HG03520 (cell line): ENCODE results near the gene PAQR5.

ENCODE experiments used
- ATAC-seq: cut with Tn5 transposase; IDR thresholded peaks from one replicate; pipeline ENCODE4 v1.9.1; 2021; ENCODE audit warnings: mild to moderate bottlenecking, moderate library complexity; ENCODE audit not compliant: unreplicated experiment

The PAQR5 gene

GRCh38 chr15:69389426-69389825, 90.7 kb downstream of the PAQR5 start:
- no peak for ATAC-seq

DNA sequence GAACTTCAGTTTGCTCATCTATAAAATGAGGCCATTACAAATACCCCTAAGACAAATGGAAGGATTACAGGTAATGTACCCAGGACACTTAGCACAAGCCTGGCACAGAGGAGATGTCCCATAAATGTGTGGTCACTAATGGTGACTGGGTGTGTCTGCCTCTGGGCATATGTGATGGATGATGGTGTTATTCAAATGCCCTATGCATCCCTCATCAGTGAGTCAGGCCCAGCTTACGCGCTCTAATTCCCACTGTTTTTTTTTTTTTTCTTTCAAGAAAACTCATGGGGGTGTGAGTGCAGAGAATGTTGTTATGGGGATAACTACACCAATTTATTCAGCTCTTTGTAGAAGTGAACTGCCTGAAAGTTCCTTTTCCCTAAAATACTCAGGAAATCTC, 91.9 kb downstream of the PAQR5 start:
- no peak for ATAC-seq

DNA sequence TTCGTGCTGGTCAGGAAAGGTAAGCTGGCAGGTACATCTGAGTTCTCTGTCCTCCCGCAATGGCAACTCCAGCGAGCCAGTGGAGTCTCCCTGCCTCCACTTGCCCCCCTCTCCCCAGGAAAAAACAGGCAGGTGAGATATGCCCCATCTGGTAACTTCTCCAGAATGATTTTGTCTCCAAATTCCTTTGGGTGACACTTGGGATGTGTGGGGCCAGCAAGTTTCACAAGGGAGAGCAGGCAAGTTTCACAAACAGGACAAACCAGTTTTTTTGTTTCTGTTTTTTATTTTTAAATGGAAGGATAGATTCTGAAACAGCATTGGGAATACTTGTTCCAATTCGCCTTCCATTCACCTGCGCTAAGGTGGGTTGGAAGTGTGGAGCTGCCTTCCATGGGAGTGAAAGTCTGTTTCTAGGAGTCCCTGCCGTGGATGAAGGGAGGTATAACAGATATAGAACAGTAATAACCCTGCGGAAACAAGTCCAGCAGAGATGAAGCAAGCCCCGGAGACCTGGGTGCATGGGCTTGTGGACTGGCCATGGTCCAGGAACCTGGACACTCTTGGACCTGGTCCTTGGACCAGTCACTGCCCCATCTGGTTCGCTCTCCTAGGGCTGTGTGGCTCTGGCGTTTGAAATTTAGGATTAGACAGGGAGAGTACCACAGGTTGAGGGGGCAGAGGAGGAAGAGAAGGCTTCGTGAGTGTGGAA, 92.5 kb downstream of the PAQR5 start:
- ATAC-seq: no peak

DNA sequence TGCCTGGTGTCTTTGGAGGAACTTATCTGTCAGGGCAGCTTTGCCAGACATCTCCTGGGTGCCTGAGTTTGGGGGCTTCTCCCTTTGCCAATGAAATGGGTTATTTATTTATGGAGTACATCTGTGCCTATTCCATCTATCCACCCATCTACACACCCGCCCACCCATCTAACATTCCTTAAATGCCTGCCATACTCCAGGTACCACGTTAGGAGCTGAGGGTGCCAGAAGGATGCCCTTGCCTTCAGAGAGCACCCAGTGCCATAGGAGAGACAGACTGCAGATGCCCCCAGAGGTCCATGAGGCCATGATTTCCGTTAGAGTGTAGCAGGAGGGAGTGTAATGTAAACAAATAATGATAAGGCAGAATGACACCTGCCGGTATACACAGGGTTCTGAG, 93.6 kb downstream of the PAQR5 start:
- no peak for ATAC-seq

- no peak for ATAC-seq
Measured at GRCh38 chr15:69393831-69394491, 95.2 kb downstream of the PAQR5 start.

DNA sequence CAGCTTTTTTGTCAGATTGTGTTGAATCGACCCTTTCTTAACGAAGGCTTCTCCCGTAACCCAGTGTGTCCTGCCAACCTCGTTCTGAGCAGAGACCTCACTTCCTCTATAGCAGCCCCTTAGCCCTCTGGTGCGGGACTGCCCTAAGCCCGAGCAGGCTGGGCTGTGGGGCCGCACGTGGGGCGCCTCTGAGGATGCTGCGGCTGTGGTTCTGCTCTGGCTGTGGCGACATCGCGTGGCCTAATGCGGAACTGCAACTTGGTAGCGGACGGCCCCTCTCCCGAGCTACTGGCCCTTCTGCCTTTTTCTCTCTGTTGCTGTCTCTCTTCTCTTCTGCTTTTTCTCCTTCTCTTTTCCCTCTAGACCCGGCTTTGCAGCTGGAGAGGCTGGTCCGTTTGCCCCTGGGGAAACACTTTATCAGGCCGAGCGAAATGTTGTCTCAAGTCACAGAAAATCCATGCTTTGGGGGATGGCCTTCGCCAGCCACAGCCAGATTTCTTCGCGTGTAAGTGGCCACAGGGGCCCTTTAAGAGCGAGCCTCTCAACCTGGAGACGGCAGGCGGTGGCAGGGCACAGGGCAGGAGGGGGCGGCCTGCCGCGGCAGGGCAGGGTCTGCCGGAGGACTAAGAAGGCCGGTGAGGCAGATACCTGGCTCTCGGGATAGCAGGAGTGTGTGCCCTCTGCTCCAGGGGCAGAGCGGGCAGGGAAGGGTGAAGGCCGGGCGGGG, 96.0 kb downstream of the PAQR5 start:
- no peak for ATAC-seq

DNA sequence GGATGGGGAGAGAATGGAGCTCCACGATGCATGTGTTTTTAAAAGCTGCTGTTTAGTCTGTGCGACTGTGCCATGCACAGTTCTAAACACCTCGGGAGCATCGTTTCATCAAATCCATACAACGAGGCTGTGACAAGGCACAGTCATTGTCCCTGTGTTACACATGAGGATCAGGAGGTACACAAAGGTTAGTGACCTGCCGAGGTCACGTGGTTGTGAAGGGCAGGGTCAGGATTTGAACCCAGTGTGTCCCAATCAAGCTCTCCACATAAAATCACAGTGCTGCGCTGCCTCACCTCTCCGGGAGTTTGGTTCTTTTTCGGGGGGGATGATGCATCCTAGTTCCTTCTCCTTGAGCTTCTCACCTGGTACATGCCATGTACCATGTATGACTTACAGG, 96.7 kb downstream of the PAQR5 start:
- no peak for ATAC-seq

GRCh38 chr15:69395991-69396390, 97.3 kb downstream of the PAQR5 start:
- no peak for ATAC-seq

DNA sequence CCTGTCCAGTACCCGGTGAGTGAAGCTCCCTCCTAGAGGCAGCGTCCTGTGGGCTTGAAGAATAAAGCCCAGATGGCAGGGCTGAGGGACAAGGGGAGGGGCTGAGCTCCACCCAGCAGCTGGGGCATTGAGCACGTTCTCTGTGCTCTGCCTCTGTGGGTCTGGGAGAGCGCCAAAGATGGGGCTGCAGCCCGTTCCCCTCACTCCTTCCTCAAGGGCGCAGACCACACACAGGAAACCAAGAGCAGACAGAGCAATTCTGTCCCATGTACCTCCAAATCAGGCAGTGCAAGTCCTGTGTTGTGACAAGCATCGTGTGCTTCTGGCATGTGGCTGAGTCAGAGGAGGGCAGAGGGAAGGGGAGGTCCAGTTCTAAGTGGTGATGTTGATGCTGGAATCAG, 99.8 kb downstream of the PAQR5 start:
- no peak for ATAC-seq

DNA sequence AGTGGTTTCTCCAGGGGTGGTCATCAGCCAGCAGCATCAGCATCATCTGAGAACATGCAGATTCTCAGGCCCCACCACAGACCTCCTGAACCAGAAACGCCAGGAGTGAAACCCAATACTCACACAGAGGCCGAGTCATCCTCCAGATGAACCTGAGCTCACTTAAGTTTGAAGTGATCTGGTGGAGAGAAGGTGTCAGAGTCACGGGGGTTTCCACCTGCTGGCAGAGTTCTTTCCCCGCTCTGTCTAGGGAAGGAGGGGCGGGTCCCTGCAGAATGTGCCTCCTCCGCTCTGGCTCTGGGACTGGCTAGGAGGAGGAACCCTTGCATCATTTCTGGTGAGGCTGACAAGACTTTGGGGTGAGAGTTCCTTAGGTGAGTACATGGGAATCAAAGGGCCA, 102.1 kb downstream of the PAQR5 start:
- ATAC-seq: no peak

DNA sequence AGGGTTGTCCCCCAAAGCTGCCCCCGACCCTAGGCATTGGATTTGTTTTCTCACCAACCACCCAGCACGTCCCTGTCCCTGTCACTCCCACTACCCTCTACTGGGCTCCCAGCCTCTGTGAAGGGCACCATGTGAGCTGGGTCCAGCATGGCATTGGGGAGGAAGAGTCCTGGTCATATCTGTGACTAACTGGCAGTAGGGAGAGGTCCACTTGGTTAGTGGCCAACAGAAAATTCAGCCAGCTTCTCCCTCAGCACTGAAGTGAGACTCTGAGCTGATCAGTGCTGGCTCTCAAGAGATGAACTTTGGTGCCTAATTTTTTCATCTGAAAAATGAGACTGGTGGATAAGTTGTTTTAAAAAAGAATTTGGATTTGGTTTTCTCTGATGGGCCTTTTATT, 104.1 kb downstream of the PAQR5 start:
- ATAC-seq: no peak

- ATAC-seq: no peak
Measured at GRCh38 chr15:69403594-69403993, 104.9 kb downstream of the PAQR5 start.

- no peak for ATAC-seq
Measured at GRCh38 chr15:69405110-69405509, 106.4 kb downstream of the PAQR5 start.

DNA sequence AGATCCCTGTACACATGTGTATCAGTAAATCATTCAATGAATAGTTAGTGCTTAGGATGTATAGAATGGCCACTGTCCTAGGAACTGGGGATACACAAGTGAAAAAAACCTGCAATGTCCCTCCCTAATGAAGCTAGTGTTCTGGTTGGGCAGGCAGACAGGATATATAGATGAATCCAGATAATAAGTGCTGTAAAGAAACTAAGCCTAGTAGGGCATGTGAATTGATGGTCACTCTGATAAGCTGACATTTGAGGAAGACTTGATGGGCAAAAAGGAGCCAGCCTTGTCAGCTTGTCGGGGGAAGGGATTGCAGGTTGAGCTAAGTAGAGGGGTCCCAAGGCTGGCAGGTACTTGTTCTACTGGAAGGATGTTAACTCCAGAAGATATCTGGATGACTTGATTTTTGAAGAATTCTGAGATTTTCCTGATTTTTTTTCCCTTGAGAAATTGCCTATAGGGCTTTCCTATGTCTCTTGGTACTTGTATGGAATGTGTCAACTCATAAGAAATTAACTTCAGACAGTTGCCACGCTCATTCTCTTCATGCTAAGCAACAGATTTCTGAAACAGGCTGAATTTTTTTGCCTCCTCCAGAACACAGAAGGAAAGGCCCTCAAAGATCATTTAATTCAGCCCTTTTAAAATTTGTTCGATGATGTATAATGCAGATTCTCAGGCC, 109.1 kb downstream of the PAQR5 start:
- ATAC-seq: no peak

DNA sequence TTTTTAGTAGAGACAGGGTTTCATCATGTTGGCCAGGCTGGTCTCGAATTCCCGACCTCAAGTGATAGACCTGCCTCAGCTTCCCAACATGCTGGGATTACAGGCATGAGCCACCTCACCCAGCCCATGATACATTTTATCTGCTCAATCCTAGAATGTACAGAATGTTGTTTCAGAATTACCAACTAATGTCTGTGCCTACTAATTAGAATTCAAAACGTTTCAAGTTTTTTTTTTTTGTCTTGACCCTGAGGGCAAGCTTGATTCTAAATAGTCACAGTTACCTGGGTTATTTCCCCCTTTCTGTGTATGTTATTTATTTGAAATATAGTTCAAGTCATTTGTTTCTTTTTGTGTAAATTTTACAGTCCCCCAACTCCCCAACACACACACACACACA, 110.1 kb downstream of the PAQR5 start:
- ATAC-seq: no peak

DNA sequence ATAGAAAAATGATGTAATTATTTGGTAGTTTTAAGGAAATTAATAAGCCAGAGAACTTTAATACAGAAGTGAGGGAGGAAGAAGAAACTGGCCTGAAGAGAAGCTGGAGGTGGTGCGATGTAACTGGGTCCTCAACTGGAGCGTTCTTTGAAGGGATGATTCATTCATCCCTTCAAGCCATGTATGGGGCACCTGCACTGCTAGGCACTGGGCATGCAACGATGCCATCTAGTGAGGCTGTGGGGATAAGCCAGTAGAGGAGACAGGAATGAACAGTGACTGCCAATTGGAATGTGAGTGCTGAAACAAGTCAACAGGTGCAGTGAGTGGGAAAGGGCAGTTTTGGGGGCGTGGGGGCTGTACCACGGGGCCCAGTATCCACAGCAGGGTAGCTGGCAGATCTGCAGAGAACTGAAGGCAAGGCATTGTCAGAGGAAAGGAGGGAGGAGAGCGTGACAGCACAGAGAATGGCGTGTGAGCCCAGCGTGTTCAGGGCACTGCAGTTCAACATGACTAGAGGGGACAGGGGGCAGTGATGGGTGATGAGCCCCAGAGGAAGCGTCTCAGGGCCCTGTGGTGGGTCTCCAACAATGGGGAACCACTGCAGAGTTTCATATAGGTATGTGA, 111.6 kb downstream of the PAQR5 start:
- no peak for ATAC-seq

- no peak for ATAC-seq
Measured at GRCh38 chr15:69412274-69412673, 113.6 kb downstream of the PAQR5 start.

- no peak for ATAC-seq
Measured at GRCh38 chr15:69412701-69413100, 114.0 kb downstream of the PAQR5 start.

DNA sequence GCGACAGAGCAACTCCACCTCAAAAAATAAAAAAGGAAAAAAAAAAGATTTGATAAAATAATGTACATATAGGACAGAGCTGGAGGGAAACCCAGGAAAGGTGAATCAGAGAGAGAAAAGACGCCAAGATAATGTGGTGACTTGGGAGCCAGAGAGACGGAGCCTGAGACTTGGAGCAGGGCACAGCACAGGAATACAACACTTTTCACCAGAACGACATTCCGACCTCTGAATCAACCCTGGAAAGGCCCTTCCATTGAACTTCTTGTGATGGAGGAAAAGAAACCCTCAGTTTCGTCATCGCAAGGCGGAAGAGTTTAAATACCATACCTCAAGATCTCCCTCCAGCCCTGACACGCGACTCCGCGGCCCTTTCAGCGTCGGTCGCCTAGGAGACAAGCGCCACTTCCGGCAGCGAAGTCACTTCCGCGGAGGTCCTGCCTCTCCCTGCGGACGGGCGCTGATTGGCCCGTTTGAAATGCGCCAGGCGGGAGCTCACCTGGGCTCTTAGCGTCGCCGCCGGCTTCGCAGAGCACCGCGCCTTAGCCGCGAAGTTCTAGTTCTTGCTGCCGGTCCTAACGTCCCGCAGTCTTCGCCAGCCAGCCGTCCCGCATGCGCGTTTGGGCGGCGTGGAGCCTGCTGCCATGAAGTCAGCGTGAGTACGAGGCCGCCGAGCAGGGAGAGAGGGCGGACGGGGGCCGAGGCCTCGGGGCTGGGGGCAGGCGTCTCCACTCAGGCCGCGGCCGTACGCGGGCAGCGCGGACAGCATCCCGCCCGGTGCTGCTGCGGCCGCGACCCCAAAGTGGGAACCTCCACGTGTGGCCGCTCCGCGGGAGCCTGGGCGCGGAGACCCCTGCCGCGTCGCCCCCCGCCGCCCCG, 115.3 kb downstream of the PAQR5 start, which contains the start of gene KIF23:
Gene KIF23 (plus strand): TSS at position 528 of the 879 bp plus-strand sequence. CDS start 117 bp downstream, at position 645.
- peak; percentile 89 for ATAC-seq

GRCh38 chr15:69414701-69415167, 116.0 kb downstream of the PAQR5 start:
- ATAC-seq: peak; percentile 29
